ENCODE results near the gene SLC29A2. TPM values are rescaled to one million over a fixed set of nuclear protein-coding genes. Genes with fewer than 3 reads are reported as not detected.

Gene SLC29A2
- total RNA-seq, 1 donor from 2014 or later = 17.4 TPM

Other genes with a start within 250 kb of the SLC29A2 start
- 56.6 and 57.0 TPM in 2 replicates for gene KLC2, start 114.1 kb downstream of the SLC29A2 start, total RNA-seq
- 117 and 123 TPM in 2 replicates for gene RAB1B, start 103.1 kb downstream of the SLC29A2 start, total RNA-seq
- 1.0 and 2.7 TPM in 2 replicates for gene CNIH2, start 93.6 kb downstream of the SLC29A2 start, total RNA-seq
- gene YIF1A, start 82.6 kb downstream of the SLC29A2 start, total RNA-seq = 108 and 119 TPM in 2 replicates
- gene TMEM151A, start 79.9 kb downstream of the SLC29A2 start, total RNA-seq = not detected in 2 replicates
- not detected in 2 replicates for gene CD248, start 54.7 kb downstream of the SLC29A2 start, total RNA-seq
- 0.99 and 1.1 TPM in 2 replicates for gene RIN1, start 35.3 kb downstream of the SLC29A2 start, total RNA-seq
- gene BRMS1, start 26.7 kb downstream of the SLC29A2 start, total RNA-seq = 55.6 and 58.4 TPM in 2 replicates
- gene B4GAT1, start 24.1 kb downstream of the SLC29A2 start, total RNA-seq = 10.8 and 11.1 TPM in 2 replicates
- gene NPAS4, start 49.3 kb upstream of the SLC29A2 start, total RNA-seq = 0.09 TPM in 1 of 2 replicates, not detected in the other
- gene MRPL11, start 67.1 kb upstream of the SLC29A2 start, total RNA-seq = 102 TPM in 2 replicates
- 16.1 and 18.3 TPM in 2 replicates for gene PELI3, start 95.1 kb upstream of the SLC29A2 start, total RNA-seq
- gene DPP3, start 108.7 kb upstream of the SLC29A2 start, total RNA-seq = 97.1 and 106 TPM in 2 replicates
- gene BBS1, start 138.9 kb upstream of the SLC29A2 start, total RNA-seq = 17.6 and 18.3 TPM in 2 replicates
- 12.2 and 13.9 TPM in 2 replicates for gene ZDHHC24, start 174.3 kb upstream of the SLC29A2 start, total RNA-seq
- gene ACTN3, start 175.1 kb upstream of the SLC29A2 start, total RNA-seq = 0.07 TPM in 2 replicates
- gene CTSF, start 196.8 kb upstream of the SLC29A2 start, total RNA-seq = 0.68 and 1.2 TPM in 2 replicates
- 0.19 and 0.21 TPM in 2 replicates for gene CCDC87, start 221.3 kb upstream of the SLC29A2 start, total RNA-seq
- 28.3 and 31.4 TPM in 2 replicates for gene CCS, start 221.4 kb upstream of the SLC29A2 start, total RNA-seq
- gene RBM14, start 244.9 kb upstream of the SLC29A2 start, total RNA-seq = 209 and 214 TPM in 2 replicates

All from activated CD4-positive, alpha-beta T cell treated with anti-CD3 and anti-CD28 coated beads, Interleukin-2, amount 10 ng/mL, durations not matched to agents 24 days and 14 days (primary cell).